Measurements from ENCODE around the gene PLAAT3. TPM values are rescaled to one million over a fixed set of nuclear protein-coding genes. Genes with fewer than 3 reads are reported as not detected.

Gene PLAAT3
- total and polyA plus RNA-seq, 2 of the 8 experiments (the other 6 are each of a cell fraction or from before 2014, with no cell fraction given), result 109 to 190 TPM

- TF ChIP-seq CTBP2 (IDR thresholded peaks at IDR 0.05; ENCODE audit: borderline replicate concordance, insufficient read depth, insufficient read length, low read length) (no peak), CHD1 (IDR thresholded peaks at IDR 0.05; ENCODE audit: low read depth, low read length) (no peak), GTF2F1 (IDR thresholded peaks at IDR 0.05; ENCODE audit: borderline replicate concordance, low read depth, low read length) (no peak), PHF8 (conservative IDR thresholded peaks at IDR 0.05; ENCODE audit: low read depth, low read length) (no peak), KDM4A (IDR thresholded peaks at IDR 0.05; ENCODE audit: low read depth, low read length, severe bottlenecking) (no peak), CBX5 (IDR thresholded peaks at IDR 0.05; ENCODE audit: low read depth, low read length) (no peak)
- TF ChIP-seq, protein P1, sequence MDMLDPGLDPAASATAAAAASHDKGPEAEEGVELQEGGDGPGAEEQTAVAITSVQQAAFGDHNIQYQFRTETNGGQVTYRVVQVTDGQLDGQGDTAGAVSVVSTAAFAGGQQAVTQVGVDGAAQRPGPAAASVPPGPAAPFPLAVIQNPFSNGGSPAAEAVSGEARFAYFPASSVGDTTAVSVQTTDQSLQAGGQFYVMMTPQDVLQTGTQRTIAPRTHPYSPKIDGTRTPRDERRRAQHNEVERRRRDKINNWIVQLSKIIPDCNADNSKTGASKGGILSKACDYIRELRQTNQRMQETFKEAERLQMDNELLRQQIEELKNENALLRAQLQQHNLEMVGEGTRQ (IDR thresholded peaks at IDR 0.05; ENCODE audit: low read length), result no peak
Measured at GRCh38 chr11:63547061-63547460, 67.2 kb downstream of the PLAAT3 start (continued).
